CD14-positive monocyte (primary cell): ENCODE data around the gene PDCD7. TPM values are rescaled to one million over a fixed set of nuclear protein-coding genes. Genes with fewer than 3 reads are reported as not detected.

Experiments
- DNase-seq, 3 donors: peaks; one replicate each; pipeline ENCODE4 v3.0.0-alpha.2; 2011 to 2022
- H2AFZ ChIP-seq: 2 replicates; pipeline ENCODE4 v1.6.0; 2012; ENCODE audit warnings: mild to moderate bottlenecking, low read depth, low read length, inconsistent platforms; ENCODE audit not compliant: insufficient read depth, poor library complexity, severe bottlenecking
- H3K27ac ChIP-seq, 2 donors: 1 replicate in 1 of 2; 2 replicates in 1 of 2; pipeline ENCODE4 v1.5.1; 2012 to 2013; ENCODE audit warnings: low read length in 2 of 2, control low read depth in 1 of 2, inconsistent platforms in 1 of 2, low read depth in 1 of 2, mild to moderate bottlenecking in 1 of 2
- H3K27me3 ChIP-seq, 2 donors: one replicate each; pipeline versions ENCODE4 v1.6.0 to v1.6.1; 2011 to 2013; ENCODE audit warnings: low read length in 2 of 2; ENCODE audit not compliant: control insufficient read depth in 2 of 2, insufficient read depth in 2 of 2
- H3K36me3 ChIP-seq, 2 donors: replicated peaks in 1 of 2; 1 replicate in 1 of 2; 2 replicates in 1 of 2; pipeline versions ENCODE4 v1.5.1 to v1.6.1; 2012 to 2013; ENCODE audit warnings: low read length in 2 of 2, control low read depth in 1 of 2, inconsistent platforms in 1 of 2, mild to moderate bottlenecking in 1 of 2; ENCODE audit not compliant: insufficient read depth in 2 of 2, control insufficient read depth in 1 of 2
- H3K4me1 ChIP-seq, 2 donors: 1 replicate in 1 of 2; 2 replicates in 1 of 2; pipeline versions ENCODE4 v1.5.1 to v1.6.1; 2012 to 2013; ENCODE audit warnings: low read length in 2 of 2, control low read depth in 1 of 2, inconsistent platforms in 1 of 2, mild to moderate bottlenecking in 1 of 2, moderate library complexity in 1 of 2; ENCODE audit not compliant: insufficient read depth in 2 of 2, control insufficient read depth in 1 of 2
- H3K4me2 ChIP-seq: replicated peaks from 2 replicates; pipeline ENCODE3; 2012; ENCODE audit warnings: low read length, moderate library complexity, mild to moderate bottlenecking; ENCODE audit not compliant: poor library complexity, severe bottlenecking; ENCODE audit errors: extremely low read depth
- H3K4me3 ChIP-seq, 3 experiments: fragments of 200-600 bp in 1 of 3; sonication (generic) in 1 of 3; replicated peaks in 1 of 3; 1 replicate in 2 of 3; 2 replicates in 1 of 3; pipeline ENCODE4 v1.5.1; 2011 to 2013; ENCODE audit warnings: low read length in 3 of 3, mild to moderate bottlenecking in 3 of 3, control low read depth in 2 of 3, low read depth in 2 of 3, inconsistent platforms in 1 of 3, moderate library complexity in 1 of 3
- H3K79me2 ChIP-seq: 2 replicates; pipeline ENCODE4 v1.6.0; 2012; ENCODE audit warnings: mild to moderate bottlenecking, control low read depth, inconsistent platforms, low read length, moderate library complexity; ENCODE audit not compliant: insufficient read depth
- H3K9ac ChIP-seq: 2 replicates; pipeline ENCODE4 v1.6.0; 2017; ENCODE audit warnings: low read length, mild to moderate bottlenecking; ENCODE audit not compliant: insufficient read depth, poor library complexity, severe bottlenecking
- H3K9me3 ChIP-seq, 2 donors: replicated peaks in 1 of 2; 1 replicate in 1 of 2; 2 replicates in 1 of 2; pipeline versions ENCODE4 v1.5.1 to v1.6.1; 2012 to 2013; ENCODE audit warnings: low read length in 2 of 2, control low read depth in 1 of 2; ENCODE audit not compliant: control insufficient read depth in 1 of 2, insufficient read depth in 1 of 2
- H4K20me1 ChIP-seq: 2 replicates; pipeline ENCODE4 v1.6.0; 2012; ENCODE audit warnings: mild to moderate bottlenecking, low read length, control low read depth, moderate library complexity; ENCODE audit not compliant: insufficient read depth
- H3K27ac Mint-ChIP-seq, 7 donors: one replicate each; pipeline ENCODE4 v1.8.0; 2020; ENCODE audit warnings: mild to moderate bottlenecking in 7 of 7, mixed read lengths in 7 of 7, moderate library complexity in 6 of 7, inconsistent platforms in 2 of 7
- H3K27me3 Mint-ChIP-seq, 3 donors: one replicate each; pipeline ENCODE4 v1.8.0; 2021 to 2022; ENCODE audit warnings: low read depth in 3 of 3, mild to moderate bottlenecking in 3 of 3, mixed read lengths in 3 of 3, moderate library complexity in 3 of 3, inconsistent platforms in 1 of 3
- H3K36me3 Mint-ChIP-seq, 2 donors: one replicate each; pipeline ENCODE4 v1.8.0; 2020; ENCODE audit warnings: mixed read lengths in 2 of 2, inconsistent platforms in 1 of 2, mild to moderate bottlenecking in 1 of 2
- H3K4me1 Mint-ChIP-seq: one replicate; pipeline ENCODE4 v1.8.0; 2020; ENCODE audit warnings: mild to moderate bottlenecking, mixed read lengths
- H3K4me3 Mint-ChIP-seq, 2 donors: one replicate each; pipeline ENCODE4 v1.8.0; 2020; ENCODE audit warnings: mild to moderate bottlenecking in 2 of 2, mixed read lengths in 2 of 2, moderate library complexity in 1 of 2
- H3K9me3 Mint-ChIP-seq, 7 donors: one replicate each; pipeline ENCODE4 v1.8.0; 2020 to 2022; ENCODE audit warnings: mixed read lengths in 7 of 7, mild to moderate bottlenecking in 6 of 7, moderate library complexity in 6 of 7, inconsistent platforms in 2 of 7
- CTCF ChIP-seq: fragments of 200-600 bp; IDR thresholded peaks from one replicate; pipeline ENCODE4 v1.8.0; 2022; ENCODE audit warnings: antibody characterized with exemption, mild to moderate bottlenecking
- WGBS: methylation state at CpG from one replicate; pipeline ENCODE4 v1.1.5; 2013; ENCODE audit warnings: missing lambda C conversion rate; ENCODE audit not compliant: insufficient coverage; 5-methylcytosine and 5-hydroxymethylcytosine counted together
- intact Hi-C, 2 donors: fragments of 100-400 bp; cut with micrococcal nuclease; formaldehyde crosslinking; loops; one replicate each; pipeline versions ENCODE4 v1.15.0 to v1.15.1; 2023
- polyA plus RNA-seq, 3 donors: library from polyadenylated mRNA; depleted of rRNA in 1 of 3; unstranded in 2 of 3; stranded (reverse) in 1 of 3; fragments of 300-500 nt in 2 of 3; fragments of >200 nt in 1 of 3; fragmentation: Illumina TruSeq in 2 of 3; gene quantifications; 1 replicate in 2 of 3; 2 replicates in 1 of 3; pipeline ENCODE4 v1.2.3, GENCODE V29; 2012 to 2021

PDCD7 gene
- polyA plus RNA-seq, 3 donors = 3.1 to 6.9 (median 4.7) TPM

DNA sequence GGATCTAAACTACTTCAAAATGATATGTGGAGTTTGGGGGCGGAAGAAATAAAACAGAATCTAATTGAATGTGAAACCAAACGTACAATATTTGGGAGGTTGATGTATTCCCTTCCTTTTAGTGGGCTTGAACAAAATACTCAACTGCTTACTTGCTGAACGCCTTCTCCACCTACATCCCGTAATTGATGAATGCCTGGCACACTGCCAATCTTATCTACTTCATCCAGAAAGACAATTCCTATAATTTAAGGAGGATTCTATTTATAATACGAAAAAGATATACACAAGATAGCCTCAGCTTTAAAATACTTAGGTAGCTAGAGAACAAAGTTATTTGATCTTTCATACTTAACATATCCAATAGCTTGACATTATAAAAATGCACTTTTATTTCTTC is 23.1 kb upstream of the PDCD7 start:
- no peak overlapping the region for H3K27ac ChIP-seq
- no peaks in the 10 kb centered on the region for H3K27me3 ChIP-seq
- intact Hi-C loops = loop anchor here in 1 of 2 donors (10.0 kb wide), 1 partner anchor 338 kb away; no protein-coding TSS in a partner anchor
- H3K9me3 ChIP-seq = no peaks in the 10 kb centered on the region
- no peak overlapping the region for H3K9ac ChIP-seq
- peaks cover 20% of the 10 kb centered on the region for H4K20me1 ChIP-seq
- Mint-ChIP-seq H3K27me3 (no peaks in the 10 kb centered on the region), H3K9me3 (no peaks in the 10 kb centered on the region), H3K27ac (no peak overlapping the region), H3K4me3 (no peak overlapping the region), H3K36me3 (peaks cover 62 to 83% of the 10 kb centered on the region in 2 donors), H3K4me1 (no peaks in the 10 kb centered on the region)
- H3K79me2 ChIP-seq = no peaks in the 10 kb centered on the region
- no peak for DNase-seq
- peaks cover 82 to 95% of the 10 kb centered on the region in 2 donors for H3K36me3 ChIP-seq
- H3K4me2 ChIP-seq = no peak overlapping the region
- TF ChIP-seq CTCF = no peak
- no peak overlapping the region for H2AFZ ChIP-seq
- H3K4me1 ChIP-seq = no peaks in the 10 kb centered on the region
- H3K4me3 ChIP-seq = no peak overlapping the region
- no CpG with 5 or more reads among the region's 5 CpGs for WGBS

- Histone ChIP-seq H3K27ac (no peak overlapping the region), H3K79me2 (no peaks in the 10 kb centered on the region), H3K4me1 (no peaks in the 10 kb centered on the region), H3K9me3 (no peaks in the 10 kb centered on the region), H3K36me3 (peaks cover 89 to 96% of the 10 kb centered on the region in 2 donors), H4K20me1 (peaks cover 5% of the 10 kb centered on the region), H3K4me3 (no peak overlapping the region), H2AFZ (no peak overlapping the region), H3K27me3 (no peaks in the 10 kb centered on the region), H3K9ac (no peak overlapping the region), H3K4me2 (no peak overlapping the region)
- Mint-ChIP-seq H3K4me1 (no peaks in the 10 kb centered on the region), H3K27ac (no peak overlapping the region), H3K4me3 (no peak overlapping the region), H3K36me3 (peaks cover 62 to 88% of the 10 kb centered on the region in 2 donors), H3K27me3 (no peaks in the 10 kb centered on the region), H3K9me3 (no peaks in the 10 kb centered on the region)
- no peak for TF ChIP-seq CTCF
- intact Hi-C loops = loop anchor here in 1 of 2 donors (10.0 kb wide), 1 partner anchor 340 kb away; no protein-coding TSS in a partner anchor
- 81% methylated on average over 3 of the region's 6 CpGs for WGBS
- no peak for DNase-seq
Measured at GRCh38 chr15:65154720-65155119, 21.1 kb upstream of the PDCD7 start.
